HG03060 (cell line): Measurements from ENCODE around the gene APOBEC4.
A peak's percentile ranks its signal among the peaks of the same experiment; 100 is the strongest.

Source experiments
- ATAC-seq: cut with Tn5 transposase; IDR thresholded peaks from one replicate; pipeline ENCODE4 v1.9.1; 2021; ENCODE audit warnings: low read depth, moderate number of reproducible peaks; ENCODE audit not compliant: unreplicated experiment

APOBEC4 gene

DNA sequence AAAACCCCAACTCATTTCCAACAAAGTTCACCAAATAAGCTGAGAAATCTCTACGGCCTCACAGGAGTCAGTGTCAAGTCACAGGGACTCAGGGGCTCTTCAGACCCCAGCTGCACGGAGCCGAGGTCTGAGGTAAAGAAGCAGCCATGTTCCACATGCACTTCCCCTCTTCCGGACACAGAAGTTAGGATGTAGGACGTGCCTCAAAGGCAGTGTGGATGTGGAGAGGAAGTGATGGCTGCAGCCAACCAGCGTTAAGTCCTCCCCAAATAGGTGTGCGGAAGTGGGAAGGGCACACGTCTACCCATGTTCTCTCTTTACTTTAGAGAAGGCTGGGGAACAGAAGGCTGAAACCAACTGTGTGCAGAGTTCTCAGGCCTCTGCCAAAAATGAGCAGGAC, 48.3 kb downstream of the APOBEC4 start:
- no peak for ATAC-seq

DNA sequence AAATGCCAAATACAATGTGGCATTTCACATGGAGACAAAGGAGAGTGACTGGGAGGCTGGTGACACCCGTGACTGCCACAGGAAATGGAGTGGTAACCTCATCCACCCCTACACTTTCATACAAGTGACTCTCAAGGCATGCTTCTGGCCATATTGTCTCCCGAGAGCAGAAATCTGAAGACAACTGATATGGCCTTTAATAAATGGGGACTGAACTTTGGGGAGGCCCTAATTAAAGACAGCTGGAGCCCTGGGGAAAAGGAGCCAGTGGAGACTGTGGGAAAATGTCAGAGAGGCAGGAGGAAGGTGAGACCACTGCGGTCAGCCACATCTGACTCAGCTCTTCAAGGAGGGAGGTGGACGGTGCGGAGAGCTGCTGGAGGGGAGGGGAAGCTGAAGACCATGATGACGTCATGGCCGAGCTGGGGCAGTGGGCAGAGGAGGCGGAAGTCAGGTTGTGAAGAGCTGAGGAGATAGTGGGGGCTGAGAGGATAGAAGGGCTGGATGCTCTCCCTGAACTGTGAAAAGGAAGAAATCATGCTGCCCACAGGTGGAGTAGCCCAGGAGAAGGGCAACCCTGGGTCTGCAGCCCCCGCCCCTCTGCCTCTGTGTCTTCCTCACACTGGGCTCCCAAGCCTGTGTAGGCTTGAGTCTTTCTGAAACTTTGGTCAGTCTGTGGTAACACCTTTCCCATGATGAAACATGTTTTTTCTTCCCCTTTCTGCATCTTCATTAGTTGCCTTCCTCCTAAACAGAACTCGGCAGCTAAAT, 48.9 kb downstream of the APOBEC4 start:
- peak; percentile 35 for ATAC-seq

DNA sequence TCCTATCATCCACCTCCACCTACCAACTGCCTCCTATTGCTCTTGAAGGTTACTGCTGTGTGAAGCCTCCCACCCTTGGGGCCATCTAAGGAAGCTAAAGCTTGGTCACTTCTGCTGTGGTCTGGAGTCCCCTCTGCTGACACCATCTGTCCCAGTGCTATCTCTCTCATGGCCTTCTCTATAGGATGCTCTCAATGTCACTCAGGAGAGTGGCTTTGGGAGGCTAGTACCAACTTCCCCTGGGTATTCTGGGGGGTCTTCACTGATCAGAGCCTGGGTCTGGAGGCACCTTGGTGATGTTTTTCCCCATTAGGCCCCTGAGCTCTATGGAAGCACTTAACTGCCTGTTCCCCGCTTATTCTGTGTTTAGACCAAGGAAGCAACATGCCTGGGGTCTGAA, 50.6 kb downstream of the APOBEC4 start:
- no peak for ATAC-seq

DNA sequence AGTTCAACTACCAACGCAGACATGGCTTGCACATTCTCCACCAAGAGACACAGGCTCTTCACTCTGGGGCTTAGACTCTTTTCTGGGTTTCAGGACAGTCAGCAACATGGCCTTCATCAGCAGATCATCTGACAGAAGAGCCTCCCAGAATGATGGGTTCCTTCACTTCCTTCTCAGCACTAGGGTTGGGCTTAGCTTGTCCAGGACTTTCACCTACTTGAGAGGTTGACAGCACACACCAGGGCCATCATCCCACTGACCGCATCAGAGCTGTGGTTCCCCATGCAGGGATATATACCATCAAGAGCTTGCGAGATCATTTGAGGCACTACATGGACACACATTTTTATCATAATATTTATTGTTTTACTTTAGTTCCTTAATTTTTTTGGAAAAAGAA, 52.5 kb downstream of the APOBEC4 start:
- no peak for ATAC-seq

DNA sequence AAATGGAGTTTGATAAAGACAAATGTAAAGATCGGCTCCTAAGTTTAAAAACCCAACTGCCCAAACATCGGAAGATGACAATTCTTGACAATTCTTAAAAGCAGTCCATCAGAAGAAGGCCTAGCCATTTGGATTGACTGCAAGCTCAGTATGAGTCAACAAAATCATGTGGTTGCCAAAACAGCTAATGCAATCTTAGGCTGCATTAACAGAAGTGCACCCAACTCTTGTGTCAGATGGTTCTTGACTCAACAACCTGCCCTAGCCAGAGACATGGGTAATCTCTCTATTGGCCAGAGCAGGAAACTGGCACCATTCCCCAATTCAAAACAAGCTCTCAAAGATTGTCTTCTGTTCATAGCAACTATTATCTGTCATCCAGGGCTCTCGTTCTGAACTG, 53.0 kb downstream of the APOBEC4 start:
- no peak for ATAC-seq

DNA sequence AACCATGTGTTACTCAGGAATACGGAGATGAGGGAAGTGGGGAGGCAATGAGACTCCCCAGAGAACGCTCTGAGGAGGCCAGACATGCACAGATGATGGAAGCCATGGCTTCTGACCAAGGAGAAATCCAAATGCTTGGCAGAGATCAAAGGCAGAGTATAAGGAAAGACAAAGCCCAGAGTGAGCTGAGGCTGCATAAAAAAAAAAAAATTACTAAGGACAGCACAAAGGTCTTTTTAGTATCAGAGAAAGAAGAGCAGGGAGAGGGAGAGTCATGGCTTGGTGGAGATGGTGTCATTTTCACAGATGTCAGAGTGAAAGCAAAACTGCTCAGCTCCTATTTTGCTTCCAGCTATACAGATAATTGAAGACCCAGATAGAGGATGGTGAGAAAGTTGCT, 54.7 kb downstream of the APOBEC4 start:
- no peak for ATAC-seq

DNA sequence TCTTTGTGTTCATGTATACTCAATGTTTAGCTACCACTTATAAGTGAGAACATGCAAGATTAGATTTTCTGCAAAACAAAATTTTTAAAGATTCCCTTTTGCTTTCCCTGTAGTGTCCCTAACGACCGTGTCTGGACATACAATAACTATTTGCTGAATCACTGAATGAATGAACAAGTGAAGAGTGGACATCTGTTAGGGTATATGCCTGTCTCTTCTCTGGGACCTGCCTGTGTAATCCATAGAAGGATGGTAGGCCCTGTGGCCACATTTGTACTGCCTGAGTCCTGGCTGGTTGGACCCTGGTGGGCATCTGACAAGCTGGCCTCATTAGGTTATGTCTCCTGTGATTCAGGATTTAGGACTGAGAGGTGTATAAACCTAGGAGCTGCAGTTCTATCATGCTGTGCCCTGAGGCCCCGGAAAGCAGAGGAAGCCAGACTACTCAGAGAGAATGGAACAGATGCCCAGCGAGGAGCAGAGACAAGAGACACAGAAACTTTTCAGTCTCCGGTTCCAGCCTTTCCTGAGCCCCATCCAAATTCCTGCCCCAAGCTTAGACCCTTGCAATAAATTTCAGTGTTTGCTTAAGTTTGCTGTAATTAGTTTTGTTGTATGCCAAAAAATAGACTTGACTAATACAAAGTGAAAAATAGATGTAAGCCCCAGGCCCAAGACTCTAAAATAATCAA, 55.3 kb downstream of the APOBEC4 start:
- ATAC-seq: no peak

DNA sequence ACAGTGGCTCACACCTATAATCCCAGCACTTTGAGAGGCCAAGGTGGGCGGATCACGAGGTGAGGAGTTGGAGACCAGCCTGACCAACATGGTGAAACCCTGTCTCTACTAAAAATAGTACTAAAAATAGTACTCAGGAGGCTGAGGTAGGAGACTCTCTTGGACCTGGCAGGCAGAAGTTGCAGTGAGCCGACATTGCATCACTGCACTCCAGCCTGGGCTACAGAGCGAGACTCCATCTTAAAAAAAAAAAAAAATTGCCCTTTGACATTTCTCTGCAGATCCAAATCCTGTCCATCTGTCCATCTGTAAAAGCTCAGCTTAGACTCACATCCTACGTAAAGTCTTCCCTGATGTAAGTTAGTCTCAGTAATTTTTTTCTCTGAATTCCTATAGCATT, 56.6 kb downstream of the APOBEC4 start:
- no peak for ATAC-seq
